SK-N-SH (cell line): ENCODE results near the gene PRLR. TPM values are rescaled to one million over a fixed set of nuclear protein-coding genes. Genes with fewer than 3 reads are reported as not detected.
"Not testable (repeated sequence)": the region's sequence is repeated elsewhere in the genome, so short reads cannot be mapped to it uniquely, and the experiment has no call there.

ENCODE experiments used
- CTCF ChIA-PET: fragments of 300-600, 350-600 bp; formaldehyde crosslinking; extraction: SDS; loops from one replicate; lab custom pipeline; 2021; lab: Yijun Ruan, JAX
- POLR2A ChIA-PET: fragments of 350-600 bp; sonication (Branson Sonifier 250); formaldehyde crosslinking; extraction: SDS; loops from one replicate; lab custom pipeline; 2020; ENCODE audit warnings: antibody characterized with exemption, inconsistent platforms; lab: Yijun Ruan, JAX
- DNase-seq: peaks from one replicate; pipeline ENCODE4 v3.0.0; 2012
- H2AFZ ChIP-seq: fragments of 200-600 bp; sonication (generic); 2 replicates; pipeline ENCODE4 v1.8.1; 2016; ENCODE audit warnings: antibody characterized with exemption, mild to moderate bottlenecking, low read depth
- H3F3A ChIP-seq: fragments of 200-600 bp; sonication (generic); replicated peaks from 2 replicates; pipeline ENCODE3; 2016; ENCODE audit warnings: antibody characterized with exemption, mild to moderate bottlenecking; ENCODE audit not compliant: insufficient read depth
- H3K27ac ChIP-seq, 2 experiments: fragments of 200-500 bp in 1 of 2; fragments of 200-600 bp in 1 of 2; sonication (Bioruptor generic) in 1 of 2; sonication (generic), shearing (Covaris generic) in 1 of 2; 2 replicates each; pipeline versions ENCODE4 v1.5.1 to v1.6.1; 2014 to 2016; ENCODE audit warnings: low read depth in 2 of 2, inconsistent platforms in 1 of 2, low read length in 1 of 2, mild to moderate bottlenecking in 1 of 2, mixed read lengths in 1 of 2
- H3K27me3 ChIP-seq: fragments of 200-600 bp; sonication (generic), shearing (Covaris generic); 2 replicates; pipeline ENCODE4 v1.6.1; 2016; ENCODE audit warnings: mixed run types; ENCODE audit not compliant: insufficient read depth
- H3K36me3 ChIP-seq, 2 experiments: fragments of 200-500 bp in 1 of 2; fragments of 200-600 bp in 1 of 2; sonication (Bioruptor generic) in 1 of 2; sonication (generic) in 1 of 2; replicated peaks in 1 of 2; 2 replicates each; pipeline versions ENCODE3 to v1.5.1; 2014 to 2016; ENCODE audit warnings: low read length in 1 of 2, mild to moderate bottlenecking in 1 of 2; ENCODE audit not compliant: insufficient read depth in 2 of 2, control insufficient read depth in 1 of 2
- H3K4me1 ChIP-seq, 2 experiments: fragments of 200-500 bp in 1 of 2; fragments of 200-600 bp in 1 of 2; sonication (Bioruptor generic) in 1 of 2; sonication (generic), shearing (Covaris generic) in 1 of 2; 2 replicates each; pipeline versions ENCODE4 v1.5.1 to v1.6.1; 2014 to 2016; ENCODE audit warnings: low read depth in 1 of 2, low read length in 1 of 2, mixed run types in 1 of 2; ENCODE audit not compliant: insufficient read depth in 2 of 2, control insufficient read depth in 1 of 2
- H3K4me2 ChIP-seq: fragments of 200-600 bp; sonication (generic), shearing (Covaris generic); 2 replicates; pipeline ENCODE4 v1.6.1; 2017; ENCODE audit warnings: mixed run types
- H3K4me3 ChIP-seq, 2 experiments: fragments of 200-500 bp in 1 of 2; fragments of 200-600 bp in 1 of 2; sonication (Bioruptor generic) in 1 of 2; sonication (generic), shearing (Covaris generic) in 1 of 2; 2 replicates each; pipeline versions ENCODE4 v1.5.1 to v1.8.1; 2014 to 2016; ENCODE audit warnings: low read depth in 2 of 2, inconsistent platforms in 1 of 2, low read length in 1 of 2, mild to moderate bottlenecking in 1 of 2, mixed read lengths in 1 of 2, moderate library complexity in 1 of 2
- H3K79me2 ChIP-seq: fragments of 200-600 bp; sonication (generic); 2 replicates; pipeline ENCODE4 v1.8.1; 2017; ENCODE audit warnings: mild to moderate bottlenecking; ENCODE audit not compliant: insufficient read depth
- H3K9ac ChIP-seq: fragments of 200-600 bp; sonication (generic); 2 replicates; pipeline ENCODE4 v1.6.1; 2017; ENCODE audit warnings: mixed run types
- H3K9me2 ChIP-seq: fragments of 200-600 bp; sonication (generic); 2 replicates; pipeline ENCODE4 v1.6.1; 2017; ENCODE audit warnings: mixed run types
- H3K9me3 ChIP-seq: fragments of 200-600 bp; sonication (generic); 2 replicates; pipeline ENCODE4 v1.6.1; 2017; ENCODE audit warnings: mixed run types, mild to moderate bottlenecking, moderate library complexity
- H4K20me1 ChIP-seq: fragments of 200-600 bp; sonication (generic); 2 replicates; pipeline ENCODE4 v1.6.1; 2017; ENCODE audit warnings: mild to moderate bottlenecking, mixed run types; ENCODE audit not compliant: insufficient read depth
- FOXJ3 ChIP-seq: sonication (generic); formaldehyde crosslinking; IDR thresholded peaks from 2 replicates; pipeline ENCODE4 v1.5.1; 2020; ENCODE audit warnings: mild to moderate bottlenecking, missing genetic modification reagents
- FOXM1 ChIP-seq: IDR thresholded peaks from 2 replicates; pipeline ENCODE4 v1.4.0; 2012; ENCODE audit warnings: low read depth, mild to moderate bottlenecking
- NRF1 ChIP-seq: IDR thresholded peaks from 2 replicates; pipeline ENCODE4 v1.6.1; 2012; ENCODE audit warnings: low read depth, mild to moderate bottlenecking, low read length
- TAF1 ChIP-seq: IDR thresholded peaks from 2 replicates; pipeline ENCODE4 v1.6.1; 2012; ENCODE audit warnings: low read depth, mild to moderate bottlenecking, low read length, moderate library complexity, borderline replicate concordance
- TEAD4 ChIP-seq: IDR thresholded peaks from 2 replicates; pipeline ENCODE4 v1.4.0; 2012; ENCODE audit warnings: mild to moderate bottlenecking, borderline replicate concordance; ENCODE audit not compliant: insufficient read depth
- WGBS: methylation state at CpG from one replicate; pipeline ENCODE4 v1.1.6; 2017; ENCODE audit warnings: low lambda C conversion rate; 5-methylcytosine and 5-hydroxymethylcytosine counted together
- polyA plus RNA-seq, 3 experiments: library from polyadenylated mRNA; depleted of rRNA; stranded (reverse); fragments of >200 nt; gene quantifications; 2 replicates each; pipeline ENCODE4 v1.2.3, GENCODE V29; 2012
- TF ChIP-seq, protein P1 (sequence below): IDR thresholded peaks from 2 replicates; pipeline ENCODE4 v1.4.0; 2012; ENCODE audit warnings: low read depth, borderline replicate concordance
- TF ChIP-seq, protein P2 (sequence below): IDR thresholded peaks from 2 replicates; pipeline ENCODE4 v1.6.1; 2012; ENCODE audit warnings: mild to moderate bottlenecking, low read depth, low read length, moderate library complexity

The PRLR gene
- polyA plus RNA-seq, 1 of the 3 experiments (the other 2 are of a cell fraction), result 0.13 TPM

DNA sequence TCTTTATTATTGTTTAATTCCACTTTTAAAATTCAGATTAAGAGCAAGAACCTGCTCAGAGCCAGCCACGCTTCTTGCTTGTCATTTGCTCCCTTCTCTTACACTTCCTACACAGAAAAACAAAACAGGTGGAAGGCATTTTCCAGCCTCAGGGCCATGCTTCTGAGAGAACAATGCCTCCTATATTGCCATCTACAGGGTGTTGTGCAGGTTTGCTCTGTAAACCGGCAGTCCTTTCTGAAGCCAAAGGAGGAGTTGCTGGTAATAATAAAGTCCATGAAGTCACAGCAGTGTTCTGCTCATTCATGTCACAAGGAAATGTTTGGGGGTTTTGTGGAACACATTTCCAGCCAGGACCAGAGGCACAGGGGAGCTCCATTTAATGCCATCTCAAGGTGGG lies 16.1 kb upstream of the PRLR start:
- DNase-seq, result no peak
- H3K27ac ChIP-seq, result no peak overlapping the region
- H3F3A ChIP-seq, result no peaks in the 10 kb centered on the region
- no peak overlapping the region for H3K4me2 ChIP-seq
- no peak overlapping the region for H3K9ac ChIP-seq
- H3K9me2 ChIP-seq, result no peaks in the 10 kb centered on the region
- no peak overlapping the region for H3K4me3 ChIP-seq
- POLR2A ChIA-PET, result no interaction called here
- 19% methylated on average over 2 of the region's 2 CpGs for WGBS
- H4K20me1 ChIP-seq, result no peaks in the 10 kb centered on the region
- TF ChIP-seq NRF1 (no peak), FOXM1 (no peak), TEAD4 (no peak), FOXJ3 (CRISPR knock-in tag) (no peak), TAF1 (no peak)
- TF ChIP-seq, protein P1, sequence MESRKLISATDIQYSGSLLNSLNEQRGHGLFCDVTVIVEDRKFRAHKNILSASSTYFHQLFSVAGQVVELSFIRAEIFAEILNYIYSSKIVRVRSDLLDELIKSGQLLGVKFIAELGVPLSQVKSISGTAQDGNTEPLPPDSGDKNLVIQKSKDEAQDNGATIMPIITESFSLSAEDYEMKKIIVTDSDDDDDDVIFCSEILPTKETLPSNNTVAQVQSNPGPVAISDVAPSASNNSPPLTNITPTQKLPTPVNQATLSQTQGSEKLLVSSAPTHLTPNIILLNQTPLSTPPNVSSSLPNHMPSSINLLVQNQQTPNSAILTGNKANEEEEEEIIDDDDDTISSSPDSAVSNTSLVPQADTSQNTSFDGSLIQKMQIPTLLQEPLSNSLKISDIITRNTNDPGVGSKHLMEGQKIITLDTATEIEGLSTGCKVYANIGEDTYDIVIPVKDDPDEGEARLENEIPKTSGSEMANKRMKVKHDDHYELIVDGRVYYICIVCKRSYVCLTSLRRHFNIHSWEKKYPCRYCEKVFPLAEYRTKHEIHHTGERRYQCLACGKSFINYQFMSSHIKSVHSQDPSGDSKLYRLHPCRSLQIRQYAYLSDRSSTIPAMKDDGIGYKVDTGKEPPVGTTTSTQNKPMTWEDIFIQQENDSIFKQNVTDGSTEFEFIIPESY, result no peak
- TF ChIP-seq, protein P2, sequence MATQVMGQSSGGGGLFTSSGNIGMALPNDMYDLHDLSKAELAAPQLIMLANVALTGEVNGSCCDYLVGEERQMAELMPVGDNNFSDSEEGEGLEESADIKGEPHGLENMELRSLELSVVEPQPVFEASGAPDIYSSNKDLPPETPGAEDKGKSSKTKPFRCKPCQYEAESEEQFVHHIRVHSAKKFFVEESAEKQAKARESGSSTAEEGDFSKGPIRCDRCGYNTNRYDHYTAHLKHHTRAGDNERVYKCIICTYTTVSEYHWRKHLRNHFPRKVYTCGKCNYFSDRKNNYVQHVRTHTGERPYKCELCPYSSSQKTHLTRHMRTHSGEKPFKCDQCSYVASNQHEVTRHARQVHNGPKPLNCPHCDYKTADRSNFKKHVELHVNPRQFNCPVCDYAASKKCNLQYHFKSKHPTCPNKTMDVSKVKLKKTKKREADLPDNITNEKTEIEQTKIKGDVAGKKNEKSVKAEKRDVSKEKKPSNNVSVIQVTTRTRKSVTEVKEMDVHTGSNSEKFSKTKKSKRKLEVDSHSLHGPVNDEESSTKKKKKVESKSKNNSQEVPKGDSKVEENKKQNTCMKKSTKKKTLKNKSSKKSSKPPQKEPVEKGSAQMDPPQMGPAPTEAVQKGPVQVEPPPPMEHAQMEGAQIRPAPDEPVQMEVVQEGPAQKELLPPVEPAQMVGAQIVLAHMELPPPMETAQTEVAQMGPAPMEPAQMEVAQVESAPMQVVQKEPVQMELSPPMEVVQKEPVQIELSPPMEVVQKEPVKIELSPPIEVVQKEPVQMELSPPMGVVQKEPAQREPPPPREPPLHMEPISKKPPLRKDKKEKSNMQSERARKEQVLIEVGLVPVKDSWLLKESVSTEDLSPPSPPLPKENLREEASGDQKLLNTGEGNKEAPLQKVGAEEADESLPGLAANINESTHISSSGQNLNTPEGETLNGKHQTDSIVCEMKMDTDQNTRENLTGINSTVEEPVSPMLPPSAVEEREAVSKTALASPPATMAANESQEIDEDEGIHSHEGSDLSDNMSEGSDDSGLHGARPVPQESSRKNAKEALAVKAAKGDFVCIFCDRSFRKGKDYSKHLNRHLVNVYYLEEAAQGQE, result no peak
- TF ChIP-seq, all 33 proteins: peak for 0
- CTCF ChIA-PET, result interaction anchor here (1.6 kb wide), 1 partner anchor 17 kb away, joined by 3 read pairs; no protein-coding TSS in a partner anchor
- Histone ChIP-seq H3K27me3 (no peaks in the 10 kb centered on the region), H3K9me3 (no peaks in the 10 kb centered on the region), H3K79me2 (no peaks in the 10 kb centered on the region), H3K36me3 (no peaks in the 10 kb centered on the region), H2AFZ (no peak overlapping the region), H3K4me1 (no peaks in the 10 kb centered on the region; a peak in 1 of 4 replicates)

DNA sequence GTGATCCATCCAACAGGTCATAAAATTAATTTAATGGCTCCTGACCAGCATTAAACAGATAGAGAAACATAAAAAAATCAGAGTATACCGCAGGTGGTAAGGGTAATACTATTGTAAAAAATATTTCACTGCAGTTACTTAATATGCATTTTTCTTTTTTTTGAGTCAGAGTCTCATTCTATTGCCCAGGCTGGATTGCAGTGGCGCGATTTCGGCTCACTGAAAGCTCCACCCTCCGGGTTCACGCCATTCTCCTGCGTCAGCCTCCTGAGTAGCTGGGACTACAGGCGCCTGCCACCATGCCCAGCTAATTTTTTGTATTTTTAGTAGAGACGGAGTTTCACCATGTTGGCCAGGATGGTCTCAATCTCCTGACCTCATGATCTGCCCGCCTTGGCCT lies 15.1 kb upstream of the PRLR start:
- H2AFZ ChIP-seq, H3K4me3 ChIP-seq, H3K4me2 ChIP-seq, H3F3A ChIP-seq, H3K36me3 ChIP-seq, H3K9ac ChIP-seq, CTCF ChIA-PET, DNase-seq, H3K27me3 ChIP-seq, H3K79me2 ChIP-seq, H3K9me3 ChIP-seq, H3K9me2 ChIP-seq, H3K4me1 ChIP-seq, H4K20me1 ChIP-seq, POLR2A ChIA-PET, H3K27ac ChIP-seq: not testable (repeated sequence)
- 54% methylated on average over 10 of the region's 10 CpGs for WGBS
